Tracheal epithelial cell (primary cell): ENCODE results near the gene TMEM248. TPM values are rescaled to one million over a fixed set of nuclear protein-coding genes. Genes with fewer than 3 reads are reported as not detected.

Experiments used
- total RNA-seq: library from RNA; depleted of rRNA; stranded (reverse); fragments of >200 nt; gene quantifications from 2 replicates; pipeline ENCODE4 v1.2.1, GENCODE V29; 2014

The TMEM248 gene
- 65.4 and 93.3 TPM in 2 replicates for total RNA-seq

GRCh38 chr7:66920769-66921395, at the start of gene TMEM248:
Gene TMEM248 (plus strand): TSS chr7:66921225. CDS start chr7:66941866, 20,641 bp downstream.

GRCh38 chr7:66995050-66995776, 74.2 kb downstream of the TMEM248 start, which contains the start of gene SBDS:
Gene SBDS (minus strand): TSS chr7:66995586. CDS start chr7:66995417, 169 bp downstream.

GRCh38 chr7:66996444-66997191, 75.6 kb downstream of the TMEM248 start, which contains the start of gene TYW1:
Gene TYW1 (plus strand): TSS chr7:66996833. CDS start chr7:66996979, 146 bp downstream.

Other genes starting within 250 kb of the TMEM248 start
- gene RABGEF1, start 180.5 kb upstream of the TMEM248 start, total RNA-seq = 24.7 and 40.0 TPM in 2 replicates
- 99.7 and 115 TPM in 2 replicates for gene SBDS, start 74.4 kb downstream of the TMEM248 start, total RNA-seq
- gene TYW1, start 75.6 kb downstream of the TMEM248 start, total RNA-seq = 10.8 and 21.3 TPM in 2 replicates